Suprapubic skin (tissue), 4 donors: Measurements from ENCODE around the gene SRSF3. TPM values are rescaled to one million over a fixed set of nuclear protein-coding genes. Genes with fewer than 3 reads are reported as not detected.
"Not testable (repeated sequence)": the region's sequence is repeated elsewhere in the genome, so short reads cannot be mapped to it uniquely, and the experiment has no call there.

Experiments
- DNase-seq, 2 donors: peaks; one replicate each; pipeline ENCODE4 v3.0.0-alpha.2; 2019; ENCODE audit warnings: low spot score in 2 of 2
- H3K27ac ChIP-seq: fragments of 200-600 bp; sonication (generic); one replicate; pipeline ENCODE4 v1.5.1; 2019
- H3K27me3 ChIP-seq: fragments of 200-600 bp; sonication (generic); one replicate; pipeline ENCODE4 v1.5.1; 2019
- H3K36me3 ChIP-seq: fragments of 200-600 bp; sonication (generic); one replicate; pipeline ENCODE4 v1.5.1; 2019
- H3K4me1 ChIP-seq: fragments of 200-600 bp; sonication (generic); one replicate; pipeline ENCODE4 v1.5.1; 2019
- H3K4me3 ChIP-seq: fragments of 200-600 bp; sonication (generic); one replicate; pipeline ENCODE4 v1.5.1; 2019; ENCODE audit warnings: mild to moderate bottlenecking
- H3K9me3 ChIP-seq: fragments of 200-600 bp; sonication (generic); one replicate; pipeline ENCODE4 v1.5.1; 2019
- EP300 ChIP-seq: sonication (generic); formaldehyde crosslinking; IDR thresholded peaks from one replicate; pipeline ENCODE4 v1.6.1; 2017; ENCODE audit warnings: antibody characterized with exemption
- POLR2A ChIP-seq, 2 donors: fragments of 450-650 bp; IDR thresholded peaks; one replicate each; pipeline ENCODE4 v1.6.1; 2017; ENCODE audit warnings: antibody characterized with exemption in 2 of 2, mild to moderate bottlenecking in 2 of 2, moderate library complexity in 2 of 2
- POLR2AphosphoS5 ChIP-seq, 3 donors: sonication (generic); formaldehyde crosslinking; IDR thresholded peaks; one replicate each; pipeline ENCODE4 v1.6.1; 2017; ENCODE audit warnings: antibody characterized with exemption in 3 of 3
- WGBS: methylation state at CpG from one replicate; pipeline ENCODE4 v1.1.5; 2018; 5-methylcytosine and 5-hydroxymethylcytosine counted together
- total RNA-seq, 4 donors: library from RNA; depleted of rRNA; stranded (reverse); fragments of >200 nt; gene quantifications; one replicate each; pipeline ENCODE4 v1.1.0, GENCODE V29; 2016
- TF ChIP-seq, protein P1 (sequence below), 2 donors: fragments of 200-600 bp in 1 of 2; fragments of 450-650 bp in 1 of 2; sonication (generic) in 1 of 2; IDR thresholded peaks; one replicate each; pipeline ENCODE4 v1.5.1; 2016 to 2019; ENCODE audit warnings: antibody characterized with exemption in 2 of 2, mild to moderate bottlenecking in 1 of 2, moderate library complexity in 1 of 2

The SRSF3 gene
- total RNA-seq, 4 donors from 2014 or later, result 152 to 180 (median 167) TPM

DNA sequence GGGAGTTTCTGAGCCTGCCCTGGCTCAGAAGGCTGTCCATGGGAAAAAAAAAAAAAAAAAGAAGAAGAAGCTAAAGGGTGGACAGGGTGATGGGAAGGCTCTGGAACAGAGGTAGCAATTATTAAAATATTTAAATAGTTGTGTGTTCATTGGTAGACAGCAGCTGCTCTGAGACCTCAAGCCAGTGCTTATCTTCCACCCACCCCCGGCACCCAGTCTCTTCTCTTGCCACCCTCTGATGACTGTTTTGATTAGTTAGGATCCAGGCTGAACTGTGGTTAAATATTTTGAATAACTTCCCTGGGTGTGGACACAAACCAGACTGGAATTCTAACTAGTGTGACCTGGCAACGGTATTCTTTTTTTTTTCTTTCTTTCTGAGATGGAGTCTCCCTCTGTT lies 16.9 kb upstream of the SRSF3 start:
- no peak for TF ChIP-seq POLR2A (IDR thresholded peaks at IDR 0.05)
- no peak for TF ChIP-seq POLR2AphosphoS5 (IDR thresholded peaks at IDR 0.05)
- TF ChIP-seq, protein P1, sequence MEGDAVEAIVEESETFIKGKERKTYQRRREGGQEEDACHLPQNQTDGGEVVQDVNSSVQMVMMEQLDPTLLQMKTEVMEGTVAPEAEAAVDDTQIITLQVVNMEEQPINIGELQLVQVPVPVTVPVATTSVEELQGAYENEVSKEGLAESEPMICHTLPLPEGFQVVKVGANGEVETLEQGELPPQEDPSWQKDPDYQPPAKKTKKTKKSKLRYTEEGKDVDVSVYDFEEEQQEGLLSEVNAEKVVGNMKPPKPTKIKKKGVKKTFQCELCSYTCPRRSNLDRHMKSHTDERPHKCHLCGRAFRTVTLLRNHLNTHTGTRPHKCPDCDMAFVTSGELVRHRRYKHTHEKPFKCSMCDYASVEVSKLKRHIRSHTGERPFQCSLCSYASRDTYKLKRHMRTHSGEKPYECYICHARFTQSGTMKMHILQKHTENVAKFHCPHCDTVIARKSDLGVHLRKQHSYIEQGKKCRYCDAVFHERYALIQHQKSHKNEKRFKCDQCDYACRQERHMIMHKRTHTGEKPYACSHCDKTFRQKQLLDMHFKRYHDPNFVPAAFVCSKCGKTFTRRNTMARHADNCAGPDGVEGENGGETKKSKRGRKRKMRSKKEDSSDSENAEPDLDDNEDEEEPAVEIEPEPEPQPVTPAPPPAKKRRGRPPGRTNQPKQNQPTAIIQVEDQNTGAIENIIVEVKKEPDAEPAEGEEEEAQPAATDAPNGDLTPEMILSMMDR (IDR thresholded peaks at IDR 0.05), result no peak
- TF ChIP-seq EP300, result no peak
- peaks cover 24% of the 10 kb centered on the region for H3K4me1 ChIP-seq
- H3K9me3 ChIP-seq, result no peaks in the 10 kb centered on the region
- DNase-seq, result no peak
- H3K36me3 ChIP-seq, result no peaks in the 10 kb centered on the region
- H3K27me3 ChIP-seq, result no peaks in the 10 kb centered on the region
- no peak overlapping the region for H3K27ac ChIP-seq
- WGBS, result 18% methylated on average over 2 of the region's 2 CpGs
- H3K4me3 ChIP-seq, result no peak overlapping the region

DNA sequence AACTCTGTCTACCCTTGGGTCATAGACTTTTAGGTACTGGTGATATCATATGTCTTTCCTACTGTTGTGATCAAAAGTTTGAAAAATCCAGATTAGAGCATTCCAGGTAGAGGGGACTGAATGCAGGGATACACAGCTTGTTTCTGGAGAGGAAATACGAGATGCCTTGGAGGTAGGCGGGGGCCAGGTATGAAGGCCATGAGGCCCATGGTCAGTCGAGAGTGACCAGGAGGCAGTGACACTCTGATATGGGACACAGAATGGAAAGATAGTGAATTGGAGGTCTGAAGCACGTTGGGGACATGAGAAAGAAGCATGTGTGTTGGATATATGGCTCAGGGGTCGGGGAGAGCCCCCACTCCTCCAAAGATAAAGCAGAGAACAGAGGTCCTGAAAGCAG lies 16.1 kb upstream of the SRSF3 start:
- WGBS, result 93% methylated on average over 5 of the region's 5 CpGs
- Histone ChIP-seq H3K27ac (peak overlapping the region; percentile 28), H3K27me3 (no peaks in the 10 kb centered on the region), H3K4me3 (no peak overlapping the region), H3K9me3 (no peaks in the 10 kb centered on the region), H3K36me3 (no peaks in the 10 kb centered on the region), H3K4me1 (peaks cover 24% of the 10 kb centered on the region)
- DNase-seq, result no peak
- no peak for TF ChIP-seq EP300
- no peak for TF ChIP-seq POLR2AphosphoS5 (IDR thresholded peaks at IDR 0.05)
- TF ChIP-seq, protein P1 (IDR thresholded peaks at IDR 0.05), result no peak
- TF ChIP-seq POLR2A (IDR thresholded peaks at IDR 0.05), result no peak

DNA sequence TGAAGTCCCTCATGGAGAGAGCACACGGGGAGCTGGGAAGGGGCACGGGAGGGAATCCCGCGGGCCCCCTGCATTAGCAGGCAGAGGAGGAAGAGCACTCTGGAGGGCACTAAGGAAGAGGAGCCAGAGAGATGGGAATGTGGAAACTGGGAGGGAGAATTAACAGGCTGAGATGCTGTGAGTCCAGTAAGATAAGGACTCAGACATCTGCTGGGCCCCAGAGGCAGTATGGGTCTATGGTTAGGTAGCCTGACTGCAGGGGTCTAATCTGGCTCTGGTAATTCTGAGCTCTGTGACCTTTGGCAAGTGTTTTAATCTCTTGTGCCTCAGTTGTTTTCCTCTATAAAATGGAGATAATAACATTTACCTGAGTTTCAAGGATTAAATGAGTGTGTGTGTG lies 15.7 kb upstream of the SRSF3 start:
- Histone ChIP-seq H3K4me3 (no peak overlapping the region), H3K4me1 (peaks cover 24% of the 10 kb centered on the region), H3K27me3 (no peaks in the 10 kb centered on the region), H3K36me3 (no peaks in the 10 kb centered on the region), H3K9me3 (no peaks in the 10 kb centered on the region), H3K27ac (peak overlapping the region; percentile 48)
- DNase-seq, result no peak
- 92% methylated on average over 4 of the region's 4 CpGs for WGBS
- no peak for TF ChIP-seq POLR2A (IDR thresholded peaks at IDR 0.05)
- TF ChIP-seq, protein P1 (IDR thresholded peaks at IDR 0.05), result no peak
- no peak for TF ChIP-seq EP300
- TF ChIP-seq POLR2AphosphoS5 (IDR thresholded peaks at IDR 0.05), result no peak

DNA sequence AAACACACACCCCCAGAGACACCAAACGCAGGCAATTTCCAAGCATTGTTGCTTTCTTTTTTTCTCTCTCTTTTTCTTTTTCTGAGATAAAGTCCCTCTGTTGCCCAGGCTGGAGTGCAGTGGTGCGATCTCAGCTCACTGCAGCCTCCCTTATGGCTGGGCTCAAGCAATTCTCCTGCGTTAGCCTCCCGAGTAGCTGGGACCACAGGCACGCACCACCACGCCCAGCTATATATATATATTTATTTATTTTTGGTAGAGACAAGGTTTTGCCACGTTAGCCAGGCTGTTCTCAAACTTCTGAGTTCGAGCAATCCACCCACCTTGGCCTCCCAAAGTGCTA lies 14.0 kb upstream of the SRSF3 start:
- WGBS, result 72% methylated on average over 8 of the region's 8 CpGs

DNA sequence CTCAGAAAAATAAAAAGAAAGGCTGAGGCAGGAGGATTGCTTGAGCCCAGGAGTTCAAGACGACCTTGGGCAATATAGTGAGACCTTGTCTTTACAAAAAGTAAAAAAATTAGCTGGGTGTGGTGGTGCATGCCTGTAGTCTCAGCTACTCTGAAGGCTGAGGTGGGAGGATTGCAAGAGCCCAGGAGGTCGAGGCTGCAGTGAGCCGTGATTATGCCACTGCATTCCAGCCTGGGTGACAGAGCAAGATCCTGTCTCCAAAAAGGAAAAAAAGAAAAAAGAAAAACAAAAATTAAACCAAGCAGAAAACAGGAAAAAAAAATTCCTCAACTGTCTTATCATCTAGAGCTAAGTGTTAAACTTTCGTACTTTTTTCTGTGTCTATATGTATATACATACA lies 12.4 kb upstream of the SRSF3 start:
- TF ChIP-seq POLR2AphosphoS5 (IDR thresholded peaks at IDR 0.05) (no peak), EP300 (no peak), POLR2A (IDR thresholded peaks at IDR 0.05) (no peak)
- TF ChIP-seq, protein P1 (IDR thresholded peaks at IDR 0.05), result no peak
- Histone ChIP-seq H3K9me3 (no peaks in the 10 kb centered on the region), H3K27ac (no peak overlapping the region), H3K4me1 (peaks cover 24% of the 10 kb centered on the region), H3K27me3 (no peaks in the 10 kb centered on the region), H3K4me3 (no peak overlapping the region), H3K36me3 (no peaks in the 10 kb centered on the region)
- 60% methylated on average over 4 of the region's 4 CpGs for WGBS
- no peak for DNase-seq

More for the DNA sequence above, 14.0 kb upstream of the SRSF3 start:
- no peaks in the 10 kb centered on the region for H3K9me3 ChIP-seq
- DNase-seq, result no peak
- no peaks in the 10 kb centered on the region for H3K36me3 ChIP-seq
- H3K27ac ChIP-seq, result peak overlapping the region; percentile 48
- H3K4me1 ChIP-seq, result peaks cover 24% of the 10 kb centered on the region
- H3K4me3 ChIP-seq, result no peak overlapping the region
- no peak for TF ChIP-seq POLR2A (IDR thresholded peaks at IDR 0.05)
- H3K27me3 ChIP-seq, result no peaks in the 10 kb centered on the region

DNA sequence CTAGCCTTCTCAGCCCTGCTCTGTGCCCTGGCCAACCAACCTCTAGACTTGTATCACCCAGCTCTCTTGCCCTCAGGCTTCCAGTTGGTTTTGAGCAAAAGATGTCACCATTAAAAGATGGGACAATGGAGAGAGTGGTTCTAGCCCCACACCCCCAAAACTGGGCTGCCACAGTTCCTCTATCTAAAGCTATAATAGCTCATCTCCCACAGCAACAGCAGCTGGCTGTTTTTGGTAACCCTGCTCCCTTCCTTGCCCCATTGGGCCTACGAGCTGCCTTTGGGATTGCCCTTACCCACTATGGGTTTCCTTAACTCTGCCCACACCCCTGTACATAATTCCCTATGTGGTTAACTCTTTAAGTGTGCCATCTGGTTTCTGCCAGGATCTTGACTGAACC lies 7.6 kb upstream of the SRSF3 start:
- WGBS, result 67% methylated on average over 1 of the region's 1 CpG
- no peaks in the 10 kb centered on the region for H3K9me3 ChIP-seq
- H3K27me3 ChIP-seq, result no peaks in the 10 kb centered on the region
- H3K4me1 ChIP-seq, result no peaks in the 10 kb centered on the region
- H3K27ac ChIP-seq, result no peak overlapping the region
- DNase-seq, result no peak
- H3K4me3 ChIP-seq, result no peak overlapping the region
- H3K36me3 ChIP-seq, result no peaks in the 10 kb centered on the region
- TF ChIP-seq EP300, result no peak
- TF ChIP-seq POLR2AphosphoS5 (IDR thresholded peaks at IDR 0.05), result no peak
- TF ChIP-seq, protein P1 (IDR thresholded peaks at IDR 0.05), result no peak
- TF ChIP-seq POLR2A (IDR thresholded peaks at IDR 0.05), result no peak

DNA sequence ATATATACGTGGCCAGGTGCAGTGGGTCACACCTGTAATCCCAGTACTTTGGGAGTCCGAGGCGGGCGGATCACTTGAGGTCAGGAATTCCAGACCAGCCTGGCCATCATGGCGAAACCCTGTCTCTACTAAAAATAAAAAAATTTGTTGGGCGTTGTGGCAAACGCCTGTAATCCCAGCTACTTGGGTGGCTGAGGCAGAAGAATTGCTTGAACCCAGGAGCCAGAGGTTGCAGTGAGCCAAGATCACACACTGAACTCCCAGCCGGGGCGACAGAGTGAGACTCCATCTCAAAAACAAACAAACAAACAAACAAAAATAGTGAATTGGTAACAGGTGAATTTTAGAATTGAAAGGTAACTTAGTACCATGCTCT lies 5.1 kb upstream of the SRSF3 start:
- DNase-seq, H3K9me3 ChIP-seq, H3K27me3 ChIP-seq, H3K36me3 ChIP-seq, H3K4me3 ChIP-seq, H3K27ac ChIP-seq: not testable (repeated sequence)
- H3K4me1 ChIP-seq, result peaks cover 13% of the 10 kb centered on the region
- 96% methylated on average over 9 of the region's 9 CpGs for WGBS
